CD14-positive monocyte (primary cell): ENCODE measurements around the gene GAGE10. TPM values are rescaled to one million over a fixed set of nuclear protein-coding genes. Genes with fewer than 3 reads are reported as not detected.

Experiments used
- DNase-seq, 3 donors: peaks; one replicate each; pipeline ENCODE4 v3.0.0-alpha.2; 2011 to 2022
- H2AFZ ChIP-seq: 2 replicates; pipeline ENCODE4 v1.6.0; 2012; ENCODE audit warnings: mild to moderate bottlenecking, low read depth, low read length, inconsistent platforms; ENCODE audit not compliant: insufficient read depth, poor library complexity, severe bottlenecking
- H3K27ac ChIP-seq, 2 donors: 1 replicate in 1 of 2; 2 replicates in 1 of 2; pipeline ENCODE4 v1.5.1; 2012 to 2013; ENCODE audit warnings: low read length in 2 of 2, control low read depth in 1 of 2, inconsistent platforms in 1 of 2, low read depth in 1 of 2, mild to moderate bottlenecking in 1 of 2
- H3K27me3 ChIP-seq, 2 donors: one replicate each; pipeline versions ENCODE4 v1.6.0 to v1.6.1; 2011 to 2013; ENCODE audit warnings: low read length in 2 of 2; ENCODE audit not compliant: control insufficient read depth in 2 of 2, insufficient read depth in 2 of 2
- H3K36me3 ChIP-seq, 2 donors: replicated peaks in 1 of 2; 1 replicate in 1 of 2; 2 replicates in 1 of 2; pipeline versions ENCODE4 v1.5.1 to v1.6.1; 2012 to 2013; ENCODE audit warnings: low read length in 2 of 2, control low read depth in 1 of 2, inconsistent platforms in 1 of 2, mild to moderate bottlenecking in 1 of 2; ENCODE audit not compliant: insufficient read depth in 2 of 2, control insufficient read depth in 1 of 2
- H3K4me1 ChIP-seq, 2 donors: 1 replicate in 1 of 2; 2 replicates in 1 of 2; pipeline versions ENCODE4 v1.5.1 to v1.6.1; 2012 to 2013; ENCODE audit warnings: low read length in 2 of 2, control low read depth in 1 of 2, inconsistent platforms in 1 of 2, mild to moderate bottlenecking in 1 of 2, moderate library complexity in 1 of 2; ENCODE audit not compliant: insufficient read depth in 2 of 2, control insufficient read depth in 1 of 2
- H3K4me2 ChIP-seq: replicated peaks from 2 replicates; pipeline ENCODE3; 2012; ENCODE audit warnings: low read length, moderate library complexity, mild to moderate bottlenecking; ENCODE audit not compliant: poor library complexity, severe bottlenecking; ENCODE audit errors: extremely low read depth
- H3K4me3 ChIP-seq, 3 experiments: fragments of 200-600 bp in 1 of 3; sonication (generic) in 1 of 3; replicated peaks in 1 of 3; 1 replicate in 2 of 3; 2 replicates in 1 of 3; pipeline ENCODE4 v1.5.1; 2011 to 2013; ENCODE audit warnings: low read length in 3 of 3, mild to moderate bottlenecking in 3 of 3, control low read depth in 2 of 3, low read depth in 2 of 3, inconsistent platforms in 1 of 3, moderate library complexity in 1 of 3
- H3K79me2 ChIP-seq: 2 replicates; pipeline ENCODE4 v1.6.0; 2012; ENCODE audit warnings: mild to moderate bottlenecking, control low read depth, inconsistent platforms, low read length, moderate library complexity; ENCODE audit not compliant: insufficient read depth
- H3K9ac ChIP-seq: 2 replicates; pipeline ENCODE4 v1.6.0; 2017; ENCODE audit warnings: low read length, mild to moderate bottlenecking; ENCODE audit not compliant: insufficient read depth, poor library complexity, severe bottlenecking
- H3K9me3 ChIP-seq, 2 donors: replicated peaks in 1 of 2; 1 replicate in 1 of 2; 2 replicates in 1 of 2; pipeline versions ENCODE4 v1.5.1 to v1.6.1; 2012 to 2013; ENCODE audit warnings: low read length in 2 of 2, control low read depth in 1 of 2; ENCODE audit not compliant: control insufficient read depth in 1 of 2, insufficient read depth in 1 of 2
- H4K20me1 ChIP-seq: 2 replicates; pipeline ENCODE4 v1.6.0; 2012; ENCODE audit warnings: mild to moderate bottlenecking, low read length, control low read depth, moderate library complexity; ENCODE audit not compliant: insufficient read depth
- H3K27ac Mint-ChIP-seq, 7 donors: one replicate each; pipeline ENCODE4 v1.8.0; 2020; ENCODE audit warnings: mild to moderate bottlenecking in 7 of 7, mixed read lengths in 7 of 7, moderate library complexity in 6 of 7, inconsistent platforms in 2 of 7
- H3K27me3 Mint-ChIP-seq, 3 donors: one replicate each; pipeline ENCODE4 v1.8.0; 2021 to 2022; ENCODE audit warnings: low read depth in 3 of 3, mild to moderate bottlenecking in 3 of 3, mixed read lengths in 3 of 3, moderate library complexity in 3 of 3, inconsistent platforms in 1 of 3
- H3K36me3 Mint-ChIP-seq, 2 donors: one replicate each; pipeline ENCODE4 v1.8.0; 2020; ENCODE audit warnings: mixed read lengths in 2 of 2, inconsistent platforms in 1 of 2, mild to moderate bottlenecking in 1 of 2
- H3K4me1 Mint-ChIP-seq: one replicate; pipeline ENCODE4 v1.8.0; 2020; ENCODE audit warnings: mild to moderate bottlenecking, mixed read lengths
- H3K4me3 Mint-ChIP-seq, 2 donors: one replicate each; pipeline ENCODE4 v1.8.0; 2020; ENCODE audit warnings: mild to moderate bottlenecking in 2 of 2, mixed read lengths in 2 of 2, moderate library complexity in 1 of 2
- H3K9me3 Mint-ChIP-seq, 7 donors: one replicate each; pipeline ENCODE4 v1.8.0; 2020 to 2022; ENCODE audit warnings: mixed read lengths in 7 of 7, mild to moderate bottlenecking in 6 of 7, moderate library complexity in 6 of 7, inconsistent platforms in 2 of 7
- WGBS: methylation state at CpG from one replicate; pipeline ENCODE4 v1.1.5; 2013; ENCODE audit warnings: missing lambda C conversion rate; ENCODE audit not compliant: insufficient coverage; 5-methylcytosine and 5-hydroxymethylcytosine counted together
- intact Hi-C, 2 donors: fragments of 100-400 bp; cut with micrococcal nuclease; formaldehyde crosslinking; loops; one replicate each; pipeline versions ENCODE4 v1.15.0 to v1.15.1; 2023
- polyA plus RNA-seq, 3 donors: library from polyadenylated mRNA; depleted of rRNA in 1 of 3; unstranded in 2 of 3; stranded (reverse) in 1 of 3; fragments of 300-500 nt in 2 of 3; fragments of >200 nt in 1 of 3; fragmentation: Illumina TruSeq in 2 of 3; gene quantifications; 1 replicate in 2 of 3; 2 replicates in 1 of 3; pipeline ENCODE4 v1.2.3, GENCODE V29; 2012 to 2021
- TF ChIP-seq, protein P1 (sequence below): fragments of 200-600 bp; IDR thresholded peaks from one replicate; pipeline ENCODE4 v1.8.0; 2022; ENCODE audit warnings: antibody characterized with exemption, mild to moderate bottlenecking

Gene GAGE10
- polyA plus RNA-seq, 3 donors: not detected

DNA sequence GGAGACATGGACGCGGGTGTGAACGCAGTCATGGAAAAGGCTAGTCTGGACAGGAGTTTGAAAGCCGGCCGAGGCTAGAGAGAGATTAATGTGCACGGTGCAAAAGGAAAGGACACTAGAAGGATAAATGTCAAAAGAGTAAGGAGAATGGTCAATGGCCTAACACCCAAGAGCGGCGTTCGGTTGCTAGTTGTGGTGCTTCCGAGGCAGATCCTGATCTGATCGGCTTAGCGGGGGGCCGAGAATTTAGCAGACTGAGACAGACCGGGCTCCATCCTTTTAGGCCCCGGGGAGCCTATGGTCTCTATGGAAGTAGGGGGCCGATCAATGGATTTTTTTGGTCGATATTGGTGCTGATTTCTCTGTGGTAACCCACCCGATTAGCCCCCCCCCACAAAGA lies 6.9 kb downstream of the GAGE10 start:
- Histone ChIP-seq H4K20me1 (no peaks in the 10 kb centered on the region), H3K27me3 (no peaks in the 10 kb centered on the region), H3K4me2 (no peak overlapping the region), H2AFZ (peak overlapping the region; percentile 79), H3K36me3 (no peaks in the 10 kb centered on the region), H3K9me3 (no peaks in the 10 kb centered on the region), H3K27ac (peak overlapping the region in 1 of 2 donors; percentile 92), H3K4me3 (no peak overlapping the region), H3K79me2 (no peaks in the 10 kb centered on the region), H3K4me1 (peaks cover 51 to 71% of the 10 kb centered on the region in 2 donors), H3K9ac (no peak overlapping the region)
- peak overlapping the region in 3 of 7 donors; percentile 28 to 96 (median 69) for H3K27ac Mint-ChIP-seq
- H3K27me3 Mint-ChIP-seq: peaks cover 0 to 4% (median 0%) of the 10 kb centered on the region in 3 donors
- TF ChIP-seq, protein P1, sequence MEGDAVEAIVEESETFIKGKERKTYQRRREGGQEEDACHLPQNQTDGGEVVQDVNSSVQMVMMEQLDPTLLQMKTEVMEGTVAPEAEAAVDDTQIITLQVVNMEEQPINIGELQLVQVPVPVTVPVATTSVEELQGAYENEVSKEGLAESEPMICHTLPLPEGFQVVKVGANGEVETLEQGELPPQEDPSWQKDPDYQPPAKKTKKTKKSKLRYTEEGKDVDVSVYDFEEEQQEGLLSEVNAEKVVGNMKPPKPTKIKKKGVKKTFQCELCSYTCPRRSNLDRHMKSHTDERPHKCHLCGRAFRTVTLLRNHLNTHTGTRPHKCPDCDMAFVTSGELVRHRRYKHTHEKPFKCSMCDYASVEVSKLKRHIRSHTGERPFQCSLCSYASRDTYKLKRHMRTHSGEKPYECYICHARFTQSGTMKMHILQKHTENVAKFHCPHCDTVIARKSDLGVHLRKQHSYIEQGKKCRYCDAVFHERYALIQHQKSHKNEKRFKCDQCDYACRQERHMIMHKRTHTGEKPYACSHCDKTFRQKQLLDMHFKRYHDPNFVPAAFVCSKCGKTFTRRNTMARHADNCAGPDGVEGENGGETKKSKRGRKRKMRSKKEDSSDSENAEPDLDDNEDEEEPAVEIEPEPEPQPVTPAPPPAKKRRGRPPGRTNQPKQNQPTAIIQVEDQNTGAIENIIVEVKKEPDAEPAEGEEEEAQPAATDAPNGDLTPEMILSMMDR: no peak
- no peak for DNase-seq
- H3K4me3 Mint-ChIP-seq: no peak overlapping the region
- H3K9me3 Mint-ChIP-seq: peaks cover 0 to 2% (median 0%) of the 10 kb centered on the region in 7 donors
- 94% methylated on average over 3 of the region's 18 CpGs for WGBS
- peaks cover 65% of the 10 kb centered on the region for H3K4me1 Mint-ChIP-seq
- intact Hi-C loops: no loop called here
- no peaks in the 10 kb centered on the region for H3K36me3 Mint-ChIP-seq

DNA sequence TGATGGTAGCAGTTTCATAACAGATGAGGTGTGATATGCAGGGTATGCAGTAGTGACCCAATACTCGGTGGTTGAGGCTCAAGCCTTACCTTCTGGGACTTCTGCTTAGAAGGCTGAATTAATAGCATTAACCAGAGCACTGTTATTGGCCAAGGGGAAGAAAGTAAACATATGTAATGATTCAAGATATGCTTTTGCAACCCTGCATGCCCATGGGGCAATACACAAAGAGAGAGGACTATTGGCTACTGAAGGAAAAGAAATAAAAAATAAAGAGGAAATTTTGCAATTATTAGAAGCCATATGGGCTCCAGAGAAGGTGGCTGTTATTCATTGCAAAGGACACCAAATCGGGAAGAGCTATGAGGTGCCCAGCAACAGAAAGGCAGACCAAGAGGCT lies 8.7 kb downstream of the GAGE10 start:
- H3K27me3 Mint-ChIP-seq: no peaks in the 10 kb centered on the region
- no CpG with 5 or more reads among the region's 2 CpGs for WGBS
- TF ChIP-seq, protein P1: no peak

More for the DNA sequence above, 8.7 kb downstream of the GAGE10 start:
- Histone ChIP-seq H3K9me3 (no peaks in the 10 kb centered on the region), H4K20me1 (no peaks in the 10 kb centered on the region), H3K4me1 (peaks cover 51 to 80% of the 10 kb centered on the region in 2 donors), H3K36me3 (no peaks in the 10 kb centered on the region), H3K27me3 (no peaks in the 10 kb centered on the region), H3K4me3 (peak overlapping the region in 1 of 3 experiments; percentile 29), H3K4me2 (peak overlapping the region; percentile 30), H2AFZ (no peak overlapping the region), H3K9ac (no peak overlapping the region), H3K79me2 (no peaks in the 10 kb centered on the region), H3K27ac (peak overlapping the region; percentile 44 to 74)
- DNase-seq: peak; percentile 47 to 71 (median 66)
- H3K4me1 Mint-ChIP-seq: peaks cover 75% of the 10 kb centered on the region
- H3K9me3 Mint-ChIP-seq: peaks cover 0 to 2% (median 0%) of the 10 kb centered on the region in 7 donors
- H3K4me3 Mint-ChIP-seq: no peak overlapping the region
- no peaks in the 10 kb centered on the region for H3K36me3 Mint-ChIP-seq
- H3K27ac Mint-ChIP-seq: peak overlapping the region; percentile 67 to 91 (median 84)
- intact Hi-C loops: no loop called here
